IMR-90 (cell line): Measurements from ENCODE around the gene HYAL1. TPM values are rescaled to one million over a fixed set of nuclear protein-coding genes. Genes with fewer than 3 reads are reported as not detected.

Experiments
- ATAC-seq: fragments of 200-7000 bp; cut with Tn5 transposase; 2 replicates; pipeline ENCODE4 v1.9.1; 2020; ENCODE audit warnings: low read depth, mild to moderate bottlenecking, moderate library complexity
- BruUV-seq: library from RNA; stranded (reverse); fragments of 400-500 nt; replicated peaks from 2 replicates; lab custom pipeline; 2021; lab: Mats Ljungman, UMichigan
- CTCF ChIA-PET: fragments of 300-600 bp; formaldehyde crosslinking; extraction: SDS; loops from one replicate; lab custom pipeline; 2021; ENCODE audit warnings: antibody characterized with exemption; lab: Yijun Ruan, JAX
- POLR2A ChIA-PET: fragments of 300-600 bp; sonication (Branson Sonifier 250); formaldehyde crosslinking; loops from one replicate; lab custom pipeline; 2022; ENCODE audit warnings: antibody characterized with exemption; ENCODE audit not compliant: unreplicated experiment; lab: Charles Lee
- DNase-seq: peaks from one replicate; pipeline ENCODE4 v3.0.0; 2013
- H2AFZ ChIP-seq: replicated peaks from 2 replicates; pipeline ENCODE3; 2013; ENCODE audit warnings: low read length, mild to moderate bottlenecking; ENCODE audit not compliant: poor library complexity
- H2AK5ac ChIP-seq: 2 replicates; pipeline ENCODE4 v1.6.1; 2013; ENCODE audit warnings: low read depth, low read length, inconsistent platforms
- H2AK9ac ChIP-seq: replicated peaks from 2 replicates; pipeline ENCODE3; 2013; ENCODE audit warnings: mild to moderate bottlenecking, low read depth, low read length, moderate library complexity; ENCODE audit not compliant: poor library complexity
- H2BK120ac ChIP-seq: 2 replicates; pipeline ENCODE4 v1.6.1; 2013; ENCODE audit warnings: low read depth, low read length, inconsistent platforms
- H2BK15ac ChIP-seq: 3 replicates; pipeline ENCODE4 v1.6.1; 2013; ENCODE audit warnings: low read depth, low read length, inconsistent platforms
- H2BK20ac ChIP-seq: 2 replicates; pipeline ENCODE4 v1.6.1; 2013; ENCODE audit warnings: low read depth, mild to moderate bottlenecking, inconsistent platforms, low read length, moderate library complexity
- H2BK5ac ChIP-seq: 2 replicates; pipeline ENCODE4 v1.6.1; 2013; ENCODE audit warnings: mild to moderate bottlenecking, low read depth, low read length, inconsistent platforms; ENCODE audit not compliant: poor library complexity, severe bottlenecking
- H3K14ac ChIP-seq: replicated peaks from 2 replicates; pipeline ENCODE4 v1.6.1; 2013; ENCODE audit warnings: low read depth, low read length, inconsistent platforms
- H3K18ac ChIP-seq: 2 replicates; pipeline ENCODE4 v1.6.1; 2013; ENCODE audit warnings: low read depth, low read length, control low read depth
- H3K23ac ChIP-seq: 2 replicates; pipeline ENCODE4 v1.6.1; 2013; ENCODE audit warnings: low read depth, low read length, inconsistent platforms
- H3K27ac ChIP-seq: 2 replicates; pipeline ENCODE4 v1.5.1; 2013; ENCODE audit warnings: mild to moderate bottlenecking, control low read depth, low read length; ENCODE audit not compliant: insufficient read depth
- H3K27me3 ChIP-seq: 2 replicates; pipeline ENCODE4 v1.6.1; 2013; ENCODE audit warnings: low read length; ENCODE audit not compliant: control insufficient read depth, insufficient read depth
- H3K36me3 ChIP-seq: 2 replicates; pipeline ENCODE4 v1.6.1; 2013; ENCODE audit warnings: low read length, mixed read lengths; ENCODE audit not compliant: control insufficient read depth, insufficient read depth
- H3K4ac ChIP-seq: 2 replicates; pipeline ENCODE4 v1.6.1; 2013; ENCODE audit warnings: low read depth, low read length, inconsistent platforms
- H3K4me1 ChIP-seq: 2 replicates; pipeline ENCODE4 v1.6.1; 2013; ENCODE audit warnings: low read length, mixed read lengths; ENCODE audit not compliant: control insufficient read depth, insufficient read depth
- H3K4me2 ChIP-seq: 2 replicates; pipeline ENCODE4 v1.6.1; 2013; ENCODE audit warnings: low read depth, mild to moderate bottlenecking, control low read depth, low read length, moderate library complexity
- H3K4me3 ChIP-seq: 2 replicates; pipeline ENCODE4 v1.5.1; 2013; ENCODE audit warnings: low read depth, mild to moderate bottlenecking, control low read depth, low read length, moderate library complexity; ENCODE audit not compliant: insufficient read depth
- H3K56ac ChIP-seq: 2 replicates; pipeline ENCODE4 v1.6.1; 2013; ENCODE audit warnings: low read length, inconsistent platforms; ENCODE audit not compliant: insufficient read depth; ENCODE audit errors: extremely low read depth
- H3K79me1 ChIP-seq, 2 experiments: 2 replicates each; pipeline ENCODE4 v1.6.1; 2013; ENCODE audit warnings: low read length in 2 of 2, inconsistent platforms in 1 of 2, low read depth in 1 of 2
- H3K9ac ChIP-seq: 2 replicates; pipeline ENCODE4 v1.6.1; 2013; ENCODE audit warnings: low read depth, low read length, control low read depth
- H3K9me1 ChIP-seq: 2 replicates; pipeline ENCODE4 v1.6.1; 2013; ENCODE audit warnings: low read length, inconsistent platforms; ENCODE audit not compliant: insufficient read depth
- H3K9me3 ChIP-seq: 2 replicates; pipeline ENCODE4 v1.6.1; 2013; ENCODE audit warnings: low read length; ENCODE audit not compliant: control insufficient read depth, insufficient read depth
- H4K20me1 ChIP-seq: 2 replicates; pipeline ENCODE4 v1.6.1; 2013; ENCODE audit warnings: low read length, inconsistent platforms; ENCODE audit not compliant: insufficient read depth
- H4K5ac ChIP-seq: 2 replicates; pipeline ENCODE4 v1.6.1; 2013; ENCODE audit warnings: mild to moderate bottlenecking, low read depth, low read length, control low read depth
- H4K8ac ChIP-seq, 2 experiments: 2 replicates each; pipeline ENCODE4 v1.6.1; 2013; ENCODE audit warnings: low read depth in 2 of 2, low read length in 2 of 2, control low read depth in 1 of 2, inconsistent platforms in 1 of 2
- H4K91ac ChIP-seq: 2 replicates; pipeline ENCODE4 v1.6.1; 2013; ENCODE audit warnings: low read depth, low read length, inconsistent platforms; ENCODE audit not compliant: insufficient read depth
- BHLHE40 ChIP-seq: fragments of 150-350 bp; IDR thresholded peaks from 2 replicates; pipeline ENCODE4 v1.6.1; 2016; ENCODE audit warnings: mild to moderate bottlenecking, low read depth, low read length
- CEBPB ChIP-seq: IDR thresholded peaks from 2 replicates; pipeline ENCODE4 v1.6.1; 2012; ENCODE audit warnings: low read depth, low read length, improper control_type of control experiment
- CHD1 ChIP-seq: IDR thresholded peaks from 2 replicates; pipeline ENCODE4 v1.6.1; 2012; ENCODE audit warnings: low read depth, low read length, improper control_type of control experiment
- ELK1 ChIP-seq: fragments of 150-350 bp; IDR thresholded peaks from 2 replicates; pipeline ENCODE4 v1.6.1; 2016; ENCODE audit warnings: low read depth, mild to moderate bottlenecking, low read length, moderate library complexity, borderline replicate concordance
- MAFK ChIP-seq: IDR thresholded peaks from 2 replicates; pipeline ENCODE4 v1.6.1; 2012; ENCODE audit warnings: low read depth, low read length, improper control_type of control experiment
- MXI1 ChIP-seq: IDR thresholded peaks from 2 replicates; pipeline ENCODE4 v1.6.1; 2012; ENCODE audit warnings: low read depth, mild to moderate bottlenecking, low read length, moderate library complexity, borderline replicate concordance
- RAD21 ChIP-seq: IDR thresholded peaks from 2 replicates; pipeline ENCODE4 v1.6.1; 2012; ENCODE audit warnings: low read length, improper control_type of control experiment
- RCOR1 ChIP-seq: IDR thresholded peaks from 2 replicates; pipeline ENCODE4 v1.6.1; 2012; ENCODE audit warnings: mild to moderate bottlenecking, low read length, improper control_type of control experiment; ENCODE audit not compliant: insufficient replicate concordance
- WGBS, 2 experiments: methylation state at CpG; one replicate each; pipeline versions ENCODE4 v1.1.5 to v1.1.7; 2013; ENCODE audit warnings: missing lambda C conversion rate in 2 of 2; ENCODE audit not compliant: insufficient read length in 1 of 2; ENCODE audit errors: extremely low coverage in 2 of 2; 5-methylcytosine and 5-hydroxymethylcytosine counted together
- dilution Hi-C: fragments of 300-500 bp; cut with HindIII; formaldehyde crosslinking; loops from one replicate; pipeline ENCODE4 v1.14.3; 2018; ENCODE audit warnings: low sequenced_read_pairs; ENCODE audit not compliant: unreplicated experiment
- in situ Hi-C: fragments of 300-500 bp; cut with MboI; formaldehyde crosslinking; loops from 3 replicates; pipeline ENCODE4 v1.14.3; 2019; ENCODE audit warnings: low sequenced_read_pairs, inconsistent platforms, mixed read lengths
- intact Hi-C: fragments of 100-400 bp; cut with micrococcal nuclease; formaldehyde crosslinking; loops from 2 replicates; pipeline ENCODE4 v1.10.0; 2022
- polyA plus RNA-seq, 3 experiments: library from polyadenylated mRNA; depleted of rRNA; stranded (reverse); fragments of >200 nt; gene quantifications; 2 replicates each; pipeline ENCODE4 v1.2.3, GENCODE V29; 2012; ENCODE audit warnings: low replicate concordance in 1 of 3
- total RNA-seq: library from RNA; depleted of rRNA; stranded (reverse); fragments of >200 nt; gene quantifications from 2 replicates; pipeline ENCODE4 v1.2.3, GENCODE V29; 2012

Gene HYAL1
- total and polyA plus RNA-seq, 2 of the 4 experiments (the other 2 are of a cell fraction): 0.32 to 0.36 TPM

- Histone ChIP-seq H2AK9ac (peak overlapping the region; percentile 76), H3K18ac (no peak overlapping the region), H4K91ac (no peak overlapping the region), H3K27me3 (no peaks in the 10 kb centered on the region), H4K8ac (no peak overlapping the region), H3K4me1 (peaks cover 13% of the 10 kb centered on the region), H2BK20ac (no peak overlapping the region), H3K56ac (no peak overlapping the region), H3K9ac (no peak overlapping the region), H3K27ac (no peak overlapping the region), H2AFZ (no peak overlapping the region), H3K4ac (no peak overlapping the region), H4K20me1 (no peaks in the 10 kb centered on the region), H4K5ac (no peak overlapping the region), H3K9me1 (peaks cover 7% of the 10 kb centered on the region), H2BK5ac (no peak overlapping the region), H3K79me1 (peaks cover 18 to 38% of the 10 kb centered on the region in 2 experiments), H3K23ac (no peak overlapping the region), H2BK120ac (no peak overlapping the region), H3K9me3 (no peaks in the 10 kb centered on the region), H2AK5ac (no peak overlapping the region), H2BK15ac (no peak overlapping the region), H3K4me2 (no peak overlapping the region), H3K4me3 (no peak overlapping the region), H3K36me3 (peaks cover 6% of the 10 kb centered on the region), H3K14ac (no peak overlapping the region)
- TF ChIP-seq MXI1 (no peak), ELK1 (no peak), RAD21 (no peak), CEBPB (no peak), MAFK (no peak), BHLHE40 (no peak), RCOR1 (no peak), CHD1 (no peak)
- dilution Hi-C loops (no loop called here), intact Hi-C loops (no loop called here), in situ Hi-C loops (no loop called here)
- ChIA-PET POLR2A (no interaction called here), CTCF (no interaction called here)
- 95% methylated on average over 14 of the region's 22 CpGs; no CpG with 5 or more reads in 1 of the 2 experiments for WGBS, 2 experiments
- ATAC-seq (no peak), DNase-seq (no peak)
- BruUV-seq: no TSS peak
Observed at GRCh38 chr3:50294492-50295403, 8.6 kb downstream of the HYAL1 start.
